CD1c-positive myeloid dendritic cell (primary cell): ENCODE measurements around the gene KRT81.
A peak's percentile ranks its signal among the peaks of the same experiment; 100 is the strongest.

Experiments
- DNase-seq: peaks from one replicate; pipeline ENCODE4 v3.0.0-alpha.2; 2016; ENCODE audit errors: extremely low spot score

KRT81 gene

DNA sequence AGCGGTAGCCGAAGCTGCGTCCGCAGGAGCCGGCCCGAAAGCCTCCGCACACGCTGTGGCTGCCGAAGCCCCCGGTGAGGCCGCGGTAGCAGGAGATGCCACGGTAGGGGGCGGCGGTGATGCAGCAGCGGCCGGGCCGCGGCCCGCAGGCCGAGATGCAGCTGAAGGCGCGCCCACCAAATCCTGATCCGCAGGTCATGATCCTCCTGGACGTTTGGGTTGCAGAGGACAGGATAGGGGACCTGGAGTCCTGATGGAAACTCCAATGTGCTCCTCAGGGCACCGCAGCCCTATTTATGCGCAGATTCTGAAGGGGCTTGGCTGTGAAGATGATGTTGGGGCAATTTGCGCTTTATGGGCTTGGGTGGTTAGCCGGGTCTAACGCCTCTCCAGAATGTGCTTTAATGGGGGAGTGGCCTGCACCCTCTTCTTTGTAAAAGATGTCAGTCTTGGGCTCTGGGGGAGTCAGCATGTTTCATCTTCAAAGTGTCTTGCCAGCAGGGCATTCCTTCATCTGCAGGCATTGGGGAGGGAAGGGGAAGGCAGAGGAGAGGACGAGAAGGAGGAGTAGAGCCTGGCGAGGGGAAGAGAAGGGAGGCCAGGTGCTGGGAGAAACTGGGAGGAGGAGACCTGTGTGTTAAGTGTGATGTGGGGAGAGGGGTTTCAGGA lies at the start of gene KRT81:
TSS of gene KRT81 (minus strand) at position 268 of the 669 bp plus-strand sequence. CDS start at position 199, 69 bp downstream.
- no peak for DNase-seq

DNA sequence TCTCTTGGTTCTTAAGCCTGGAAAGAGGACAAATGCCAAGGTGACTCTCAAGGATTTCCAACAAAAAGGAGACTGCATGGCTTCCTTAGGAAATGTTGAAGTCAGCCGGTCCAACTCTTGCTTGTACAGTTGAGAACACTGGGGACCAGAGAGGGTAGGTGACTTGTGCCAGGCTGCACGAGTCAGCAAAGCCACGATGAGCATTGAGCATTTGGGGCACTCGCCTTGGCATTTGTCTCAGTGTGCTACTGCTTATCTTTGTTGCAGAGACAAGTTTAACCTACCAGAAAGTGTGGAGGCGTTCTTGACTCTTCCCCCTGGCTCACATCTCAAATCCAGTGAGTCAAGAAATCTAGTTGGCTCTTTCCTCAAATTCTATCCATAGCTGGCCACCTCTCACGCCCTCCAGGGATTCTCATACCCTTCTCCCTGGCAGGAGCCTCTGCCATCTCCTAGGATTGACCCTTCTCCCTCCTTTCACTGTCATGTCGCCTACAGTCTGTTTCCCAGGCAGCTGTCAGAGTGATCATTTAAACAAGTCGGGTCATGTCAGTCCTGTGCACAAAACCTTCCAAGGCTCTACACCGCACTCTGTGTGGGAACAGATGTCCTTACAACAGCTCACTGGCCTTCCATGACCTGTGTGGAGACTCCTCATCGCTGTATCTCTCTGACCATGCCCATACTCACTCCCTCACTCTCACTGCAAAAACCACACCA lies 47.1 kb upstream of the KRT81 start:
- no peak for DNase-seq

DNA sequence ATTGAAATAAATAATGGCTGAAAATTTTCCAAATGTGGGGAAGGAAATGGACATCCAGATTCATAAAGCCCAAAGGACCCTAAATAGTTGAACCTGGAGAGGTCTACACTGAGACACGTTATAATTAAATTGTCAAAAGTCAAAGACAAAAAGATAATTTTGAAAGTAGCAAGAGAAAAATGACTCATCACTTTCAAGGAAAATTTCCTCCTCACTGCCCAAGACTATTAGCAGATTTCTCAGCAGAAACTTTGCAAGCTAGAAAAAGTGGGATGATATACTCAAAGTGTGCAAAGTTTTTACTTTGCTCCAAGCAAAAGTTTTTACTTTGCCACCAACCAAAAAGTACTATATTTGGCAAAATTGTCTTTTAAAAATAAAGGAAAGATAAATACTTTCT lies 45.7 kb upstream of the KRT81 start:
- no peak for DNase-seq

DNA sequence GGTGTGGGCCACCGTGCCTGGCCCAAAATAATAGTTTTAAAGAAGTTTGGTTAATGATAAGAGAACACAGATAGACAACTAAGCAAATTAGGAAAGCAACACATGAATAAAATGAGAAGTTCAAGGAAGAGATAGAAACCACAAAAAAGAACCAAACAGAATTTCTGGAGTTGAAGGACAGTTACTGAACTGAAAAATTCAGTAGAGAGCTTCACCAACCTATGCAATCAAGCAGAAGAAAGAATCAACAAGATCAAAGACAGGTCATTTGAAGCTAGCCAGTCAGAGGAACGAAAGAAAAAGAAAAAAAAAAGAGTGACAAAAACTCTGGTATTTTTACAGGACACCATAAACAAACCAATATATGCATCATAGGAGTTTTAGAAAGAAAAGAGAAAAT lies 45.3 kb upstream of the KRT81 start:
- no peak for DNase-seq

DNA sequence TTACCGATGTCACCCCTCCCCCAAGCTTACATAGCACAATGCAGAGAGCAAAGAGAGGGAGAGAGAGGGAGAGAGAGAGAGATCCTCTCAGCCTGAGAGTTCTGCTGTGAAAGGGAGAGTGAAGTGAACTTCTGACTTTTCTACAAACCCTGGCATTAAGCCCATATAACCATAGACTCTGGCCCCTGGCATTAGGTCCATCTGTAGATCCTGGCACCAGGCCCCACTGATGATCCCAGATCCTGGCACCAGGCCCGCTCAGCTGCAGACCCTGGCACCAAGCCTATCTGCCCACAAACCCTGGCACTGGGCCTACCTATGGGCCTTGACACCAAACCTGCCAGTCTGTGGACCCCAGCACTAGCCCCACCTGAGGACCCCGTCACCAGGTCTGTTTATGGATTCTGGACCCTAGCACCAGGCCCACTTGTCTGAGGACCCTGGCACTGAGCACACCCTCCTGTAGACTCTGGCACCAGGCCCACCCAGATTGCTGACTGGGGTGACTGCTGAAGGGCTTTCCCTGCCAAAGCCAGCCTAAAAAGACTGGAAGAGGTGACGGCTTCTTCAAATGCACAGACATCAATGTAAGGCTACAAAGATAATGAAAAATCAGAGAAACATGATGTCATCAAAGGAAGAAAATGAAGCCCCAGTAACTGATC lies 44.4 kb upstream of the KRT81 start:
- DNase-seq = no peak

DNA sequence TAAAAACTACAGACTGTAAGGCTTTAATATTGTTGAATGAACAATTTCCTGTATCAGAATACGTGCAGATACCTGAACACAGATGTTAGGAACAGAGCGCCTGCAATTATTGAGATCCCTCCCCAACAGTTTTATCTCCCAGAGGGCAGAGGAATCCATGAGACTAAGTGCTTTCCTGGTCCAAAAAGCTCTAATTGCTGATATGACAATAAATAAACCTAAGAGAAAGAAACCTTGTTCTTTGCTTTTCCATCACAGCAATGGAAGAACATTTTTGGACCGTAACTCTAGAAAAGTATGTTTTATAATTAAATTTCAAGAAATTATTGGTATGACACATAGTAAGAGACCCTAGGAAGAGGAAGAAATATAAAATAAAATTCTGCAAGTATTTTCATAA lies 42.9 kb upstream of the KRT81 start:
- DNase-seq = no peak

DNA sequence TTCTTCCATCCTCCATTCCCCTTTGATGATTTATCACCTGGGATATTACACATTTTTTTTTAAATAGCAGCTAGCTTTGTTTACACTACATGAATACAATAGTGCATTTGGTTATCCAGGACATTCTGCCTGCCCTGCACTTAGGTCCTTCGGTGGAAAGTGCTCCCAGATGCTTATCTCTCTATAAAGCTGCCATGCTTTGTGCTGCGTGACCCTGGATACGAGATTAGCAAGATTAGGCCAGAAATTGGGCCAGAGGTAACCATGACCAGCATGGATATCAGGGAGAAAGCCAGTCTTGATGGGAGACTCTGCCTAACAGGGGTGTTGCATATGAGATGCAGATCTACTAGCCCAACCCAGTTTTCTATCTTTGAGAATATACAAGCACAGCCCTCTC lies 42.0 kb upstream of the KRT81 start:
- no peak for DNase-seq

DNA sequence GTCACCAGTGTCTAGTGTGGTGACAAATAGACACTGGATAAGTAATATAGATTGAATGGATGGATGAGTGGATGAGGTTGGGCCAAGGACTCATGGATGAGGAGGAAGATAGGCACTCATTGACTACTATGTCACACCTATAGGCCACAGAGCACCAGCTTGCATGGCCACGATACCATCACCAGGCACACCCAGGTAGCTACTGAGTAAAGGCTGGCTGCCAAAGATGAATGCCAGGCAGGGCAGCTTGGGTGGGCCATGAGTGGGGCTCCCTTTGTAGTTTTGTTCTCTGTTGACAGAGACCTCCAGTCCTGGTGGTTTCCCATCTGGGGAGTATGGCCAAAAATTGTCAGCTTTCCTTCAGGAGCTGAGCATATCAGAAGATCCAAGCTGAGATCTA lies 41.0 kb upstream of the KRT81 start:
- DNase-seq = no peak

DNA sequence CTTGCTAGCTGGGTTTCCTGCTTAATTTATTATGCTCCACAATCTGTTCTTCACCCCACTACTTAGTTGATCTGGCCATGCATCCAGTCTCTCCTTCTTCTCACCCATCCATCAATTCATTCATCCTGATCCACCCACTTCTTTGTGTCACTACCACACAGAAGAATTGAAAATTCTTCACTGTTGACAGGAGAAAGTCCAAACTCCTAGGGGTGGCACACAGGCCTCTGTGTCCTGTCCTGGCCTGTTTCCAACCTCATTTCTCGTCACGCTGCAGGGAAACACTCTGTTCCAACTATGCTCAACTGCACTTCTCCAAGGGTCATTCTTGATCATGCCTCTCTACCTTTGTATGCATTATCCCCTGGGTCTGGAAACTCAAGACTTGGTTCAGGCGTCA lies 40.5 kb upstream of the KRT81 start:
- no peak for DNase-seq

DNA sequence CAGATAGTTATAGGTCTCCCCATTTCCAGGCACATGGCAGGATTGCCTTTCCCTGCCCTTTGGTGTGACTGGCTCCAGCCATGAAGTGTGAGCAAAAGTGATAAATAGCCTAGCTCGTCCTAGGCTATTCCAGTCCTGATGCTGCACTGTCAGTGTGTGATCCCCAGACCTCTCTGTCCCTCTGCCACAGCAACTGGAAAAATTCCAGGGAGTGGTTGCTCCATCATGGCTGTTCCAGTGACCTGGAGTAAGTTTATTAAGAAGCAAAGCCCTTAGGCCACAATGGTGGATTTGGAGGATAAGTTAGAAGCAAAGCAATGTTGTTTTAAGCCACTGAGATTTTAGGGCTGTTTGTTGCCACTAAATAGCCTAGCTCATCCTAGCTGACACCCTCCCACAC lies 39.7 kb upstream of the KRT81 start:
- DNase-seq = no peak

DNA sequence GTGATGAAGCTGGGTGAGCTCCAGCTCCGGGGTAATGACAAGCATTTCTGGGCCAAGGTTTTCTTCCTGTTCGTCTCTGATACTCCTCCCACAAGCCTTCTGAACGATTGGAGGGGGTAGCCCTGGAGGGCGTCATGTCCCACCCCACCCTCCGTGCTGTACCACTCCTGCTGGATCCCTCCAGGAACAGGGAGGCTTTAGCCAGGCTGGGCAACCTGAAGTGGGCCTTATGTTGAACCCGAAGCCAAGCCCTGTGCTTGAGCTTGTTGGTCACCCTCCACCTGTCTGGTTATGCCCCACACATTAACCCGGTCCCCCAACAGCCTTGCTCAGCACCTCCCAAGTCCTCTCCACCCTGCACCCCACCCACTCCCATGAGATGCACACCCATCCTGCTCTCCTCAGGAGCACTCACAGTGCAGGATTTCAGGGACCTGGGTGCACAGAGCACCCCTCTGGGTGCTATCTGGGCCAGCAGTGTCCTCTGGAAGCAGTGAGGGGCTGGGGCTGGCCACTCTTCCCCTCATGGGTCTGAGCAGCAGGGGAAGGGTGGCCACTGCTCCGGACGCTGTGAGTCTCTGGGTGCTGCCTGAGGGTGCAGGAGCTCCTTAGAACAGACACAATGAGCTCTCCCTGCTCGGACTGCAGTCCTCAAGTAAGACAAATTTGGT lies 36.6 kb upstream of the KRT81 start:
- DNase-seq = no peak

DNA sequence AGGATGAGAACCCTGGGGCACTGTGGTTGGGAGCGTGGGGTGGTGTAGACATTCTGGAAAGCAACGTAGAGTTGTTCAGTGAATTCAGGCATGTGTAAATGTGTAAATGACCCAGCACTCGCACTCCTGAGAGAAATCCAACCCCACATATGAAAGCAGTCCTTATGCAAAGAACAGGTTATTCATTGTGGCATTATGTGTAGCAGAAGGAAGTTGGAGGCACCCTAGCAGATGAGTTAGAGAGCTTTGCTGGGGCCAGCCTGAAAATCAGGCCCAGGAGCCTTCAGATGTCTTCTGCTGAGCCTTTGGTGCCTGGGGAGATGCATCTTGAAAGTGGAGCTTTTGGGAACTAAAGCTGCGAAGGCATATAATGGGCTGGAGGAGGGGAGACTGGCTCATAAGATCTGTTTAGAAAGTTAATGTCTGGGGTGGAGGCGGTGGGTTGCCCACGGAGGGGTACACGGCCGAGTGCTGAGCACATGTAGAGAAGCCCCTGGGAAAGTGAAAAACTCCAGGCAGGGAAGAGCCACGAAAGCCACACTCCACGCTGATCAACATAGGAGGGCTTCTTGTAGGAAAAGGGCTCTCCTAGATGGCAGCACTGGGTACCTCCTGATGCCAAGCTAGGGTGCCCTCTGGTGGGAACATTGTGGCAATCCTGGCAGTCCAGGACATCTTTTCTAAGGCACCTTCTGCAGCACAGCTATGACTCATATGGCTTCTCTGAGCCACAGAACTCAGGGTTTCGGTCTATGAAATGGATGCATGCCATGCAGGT lies 35.9 kb upstream of the KRT81 start:
- peak; percentile 87 for DNase-seq

DNA sequence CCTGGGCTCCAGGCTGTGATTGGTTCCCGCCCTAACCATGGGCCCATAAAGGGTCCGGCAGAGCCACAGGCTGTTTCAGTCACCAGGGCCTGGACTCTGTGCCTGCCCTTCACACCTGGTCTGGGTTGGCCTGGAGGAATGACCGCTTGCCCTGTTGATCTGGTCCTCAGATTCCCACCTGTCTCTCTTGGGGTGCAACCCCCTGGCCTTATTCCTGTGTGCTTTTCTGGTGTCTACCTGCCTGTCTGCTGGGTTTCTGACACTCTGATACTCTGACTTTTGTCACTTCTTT lies 32.8 kb upstream of the KRT81 start:
- no peak for DNase-seq

DNA sequence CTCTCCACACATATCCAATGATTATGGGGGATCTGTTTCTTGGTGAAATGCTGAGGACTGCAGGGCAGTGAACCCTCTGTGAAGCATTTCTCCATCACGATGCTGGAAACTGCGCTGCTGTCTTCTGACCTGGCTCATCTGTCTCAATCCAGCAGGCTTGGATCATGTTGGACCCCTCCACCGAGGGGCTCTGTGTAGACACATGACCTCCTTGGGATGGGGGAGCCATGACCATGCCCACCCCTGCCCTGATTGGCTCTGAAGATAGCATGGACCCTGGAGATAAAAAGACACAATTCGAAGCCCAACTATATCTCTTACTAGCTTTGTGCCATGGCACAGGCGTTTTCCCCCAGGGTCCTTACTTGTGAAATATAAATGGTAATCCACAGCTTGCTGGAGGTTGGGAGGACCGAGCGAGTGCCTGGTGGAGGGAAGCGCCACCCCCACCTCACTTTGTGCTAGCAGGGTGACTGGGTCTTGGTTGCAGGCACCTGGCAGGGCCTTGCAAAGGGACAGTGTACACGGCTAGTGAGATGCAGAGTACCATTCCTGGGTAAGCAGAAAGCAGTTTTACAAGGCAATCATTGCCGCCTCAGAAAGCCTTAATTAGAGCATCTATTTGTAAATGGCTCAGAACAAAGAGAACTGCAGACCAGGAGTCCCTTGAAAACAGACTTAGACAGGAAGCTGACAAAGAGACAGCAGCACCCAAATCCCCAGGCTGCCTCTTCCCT lies 32.2 kb upstream of the KRT81 start:
- no peak for DNase-seq

DNA sequence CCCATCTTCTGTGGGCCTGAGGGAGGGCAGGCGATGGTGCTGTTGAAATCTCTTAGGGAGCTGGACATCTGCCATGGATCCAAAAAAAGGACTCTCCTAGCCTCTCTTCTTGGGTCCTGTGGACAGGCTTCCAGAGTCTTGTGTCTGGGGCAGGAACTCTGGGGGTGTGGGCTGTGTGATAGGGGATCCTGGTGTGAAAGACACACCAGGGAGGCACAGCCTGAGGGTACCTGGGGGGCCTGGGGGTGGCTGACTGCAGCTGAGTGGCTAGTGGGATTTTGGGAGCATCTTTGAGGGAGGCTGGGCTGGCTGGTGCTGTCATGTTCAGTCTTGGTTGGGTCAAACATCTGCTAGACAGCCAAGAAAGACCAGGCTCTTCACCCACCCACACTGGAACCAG lies 31.7 kb upstream of the KRT81 start:
- DNase-seq = no peak

DNA sequence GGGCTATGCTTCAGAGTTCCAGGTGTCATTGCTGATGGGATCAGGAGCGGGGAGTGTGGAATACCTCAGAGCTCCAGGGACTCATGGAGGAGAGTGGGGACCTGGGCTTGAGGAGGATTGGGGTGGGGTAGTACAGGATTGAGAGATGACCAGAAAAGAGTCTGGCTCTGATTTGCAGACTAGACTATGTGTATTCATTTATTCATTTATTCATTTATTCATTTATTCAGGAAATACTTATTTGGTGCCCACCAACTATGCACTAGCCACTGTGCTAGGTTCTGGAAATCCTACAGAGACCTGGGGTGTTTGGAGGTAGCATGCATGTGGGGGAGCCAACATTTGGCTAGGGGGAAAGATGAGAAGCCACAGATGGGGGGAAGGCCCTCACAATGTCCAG lies 30.7 kb upstream of the KRT81 start:
- DNase-seq = no peak

DNA sequence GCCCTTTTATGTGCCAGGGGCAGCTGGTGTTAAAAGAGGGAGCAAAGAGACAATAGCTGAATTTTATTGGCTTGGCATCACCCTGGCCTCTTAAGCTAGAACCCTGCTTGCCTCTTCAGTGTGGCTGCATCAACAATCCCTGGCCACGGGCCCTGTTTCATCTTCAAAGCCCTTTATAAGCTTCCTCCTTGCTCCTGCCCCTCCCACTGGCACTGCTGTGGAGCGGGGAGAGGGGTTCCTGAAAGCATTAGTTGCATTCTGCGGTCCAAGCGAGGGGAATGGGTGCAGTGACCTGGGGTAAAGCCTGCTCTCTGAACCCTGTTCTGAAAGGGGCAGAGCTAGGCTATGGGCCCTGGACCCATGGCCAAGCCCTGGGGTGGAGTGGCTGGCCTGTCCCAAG lies 30.1 kb upstream of the KRT81 start:
- DNase-seq = no peak

DNA sequence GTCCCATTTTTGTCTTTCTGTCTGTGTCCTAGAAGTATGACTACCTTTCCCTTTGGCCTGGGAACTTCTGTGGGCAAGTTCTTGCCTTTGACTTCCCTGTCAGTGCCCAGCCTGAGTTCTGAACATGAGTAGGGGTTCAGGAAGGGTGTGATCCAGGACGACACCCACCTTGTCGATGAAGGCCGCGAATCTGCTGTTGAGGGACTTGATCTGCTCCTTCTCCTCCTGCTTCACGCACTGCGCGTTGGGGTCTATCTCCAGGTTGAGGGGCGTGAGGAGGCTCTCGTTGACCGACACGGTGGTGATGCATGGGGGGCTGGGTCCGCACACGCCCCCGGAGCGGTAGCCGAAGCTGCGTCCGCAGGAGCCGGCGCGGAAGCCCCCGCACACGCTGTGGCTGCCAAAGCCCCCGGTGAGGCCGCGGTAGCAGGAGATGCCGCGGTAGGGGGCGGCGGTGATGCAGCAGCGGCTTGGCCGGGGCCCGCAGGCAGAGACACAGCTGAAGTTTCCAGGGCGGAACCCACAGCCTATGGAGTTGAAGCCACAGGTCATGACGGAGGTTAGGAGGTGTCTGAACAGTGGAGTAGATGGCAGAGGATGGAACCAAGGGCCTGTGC lies 29.6 kb upstream of the KRT81 start, which contains the start of gene KRT83:
TSS of gene KRT83 (minus strand) at position 615 of the 617 bp plus-strand sequence. CDS start at position 552, 63 bp downstream.
- DNase-seq = no peak

DNA sequence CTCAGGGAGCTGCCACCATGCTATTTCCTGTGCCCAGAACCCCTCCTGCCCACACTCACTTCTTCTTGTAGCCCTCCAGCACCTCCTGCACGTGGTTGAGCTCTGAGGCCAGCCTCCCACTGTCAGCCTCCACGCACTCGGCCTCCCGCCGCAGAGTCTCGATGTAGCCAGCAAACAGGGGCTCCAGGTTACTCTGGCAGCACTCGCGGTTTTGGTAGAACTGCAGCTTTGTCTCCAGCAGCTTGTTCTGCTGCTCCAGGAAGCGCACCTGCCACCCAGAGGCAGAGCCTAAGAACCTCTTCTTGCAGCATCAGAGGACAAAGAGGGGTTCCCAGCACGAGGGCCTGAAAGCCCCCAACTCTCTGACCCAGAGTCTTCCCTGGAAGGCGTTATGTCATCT lies 27.8 kb upstream of the KRT81 start:
- DNase-seq = no peak

DNA sequence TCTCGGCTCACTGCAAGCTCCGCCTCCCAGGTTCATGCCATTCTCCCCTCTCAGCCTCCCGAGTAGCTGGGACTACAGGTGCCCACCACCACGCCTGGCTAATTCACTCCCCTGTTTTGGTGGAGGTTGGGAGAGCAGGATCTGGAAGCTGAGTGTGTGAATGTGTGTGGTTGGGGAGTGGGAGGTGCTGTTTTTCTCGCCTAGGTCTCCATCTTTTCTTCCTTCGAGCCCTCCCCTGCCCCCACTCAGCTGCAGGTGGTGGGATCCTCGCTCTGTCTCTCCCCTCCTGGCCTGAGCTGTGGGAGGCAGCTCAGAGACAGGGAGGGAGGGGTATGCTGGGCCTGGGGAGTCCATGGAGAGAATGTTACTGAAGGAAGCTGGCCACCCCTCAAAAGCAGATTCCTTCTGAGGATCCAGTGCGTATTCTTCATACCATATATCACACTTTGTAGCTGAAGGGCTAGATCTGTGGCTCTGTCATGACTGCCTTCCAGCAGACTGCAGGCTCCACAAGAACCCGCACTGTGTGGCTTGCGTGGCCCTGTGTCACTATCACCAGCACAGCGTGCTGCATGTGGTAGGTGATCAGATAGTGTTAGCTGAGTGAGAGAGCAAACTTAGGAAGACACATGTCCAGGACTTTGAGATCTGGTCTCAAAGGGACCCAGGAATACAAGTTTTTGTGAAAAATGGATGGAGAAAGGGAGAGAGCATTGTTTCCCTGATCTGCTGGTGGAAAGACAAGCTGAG lies 27.1 kb upstream of the KRT81 start:
- no peak for DNase-seq
